GM19463 (cell line): ENCODE data around the gene MMP14.
"Not testable (repeated sequence)": the region's sequence is repeated elsewhere in the genome, so short reads cannot be mapped to it uniquely, and the experiment has no call there.

Experiments
- ATAC-seq: cut with Tn5 transposase; IDR thresholded peaks from one replicate; pipeline ENCODE4 v1.9.1; 2021; ENCODE audit warnings: mild to moderate bottlenecking, moderate library complexity; ENCODE audit not compliant: unreplicated experiment

MMP14 gene

GRCh38 chr14:22856428-22856827 lies 20.0 kb downstream of the MMP14 start:
- no peak for ATAC-seq

- not testable (repeated sequence) for ATAC-seq
Observed at GRCh38 chr14:22860377-22860776, 24.0 kb downstream of the MMP14 start.

- no peak for ATAC-seq
Observed at GRCh38 chr14:22861651-22862050, 25.3 kb downstream of the MMP14 start.

GRCh38 chr14:22864979-22865378 lies 28.6 kb downstream of the MMP14 start:
- ATAC-seq: no peak

GRCh38 chr14:22865424-22866405 lies 29.3 kb downstream of the MMP14 start:
- ATAC-seq: no peak

- no peak for ATAC-seq
Observed at GRCh38 chr14:22866874-22867273, 30.5 kb downstream of the MMP14 start.

- peak; percentile 26 for ATAC-seq
Observed at GRCh38 chr14:22870811-22871223, 34.4 kb downstream of the MMP14 start.

GRCh38 chr14:22871224-22872032 lies 35.0 kb downstream of the MMP14 start, which contains the start of gene LRP10:
Gene LRP10 (plus strand): TSS chr14:22871740. CDS start chr14:22872304, 564 bp downstream.
- peak; percentile 81 for ATAC-seq

- ATAC-seq: peak; percentile 25
Observed at GRCh38 chr14:22872033-22872832, 35.8 kb downstream of the MMP14 start.

- no peak for ATAC-seq
Observed at GRCh38 chr14:22872833-22873520, 36.6 kb downstream of the MMP14 start.

GRCh38 chr14:22875003-22875747 lies 38.8 kb downstream of the MMP14 start:
- no peak for ATAC-seq

GRCh38 chr14:22875748-22876319 lies 39.4 kb downstream of the MMP14 start:
- ATAC-seq: no peak

- ATAC-seq: no peak
Observed at GRCh38 chr14:22877000-22877501, 40.7 kb downstream of the MMP14 start.

- ATAC-seq: no peak
Observed at GRCh38 chr14:22878271-22879246, 42.2 kb downstream of the MMP14 start.

GRCh38 chr14:22882064-22882463 lies 45.7 kb downstream of the MMP14 start:
- ATAC-seq: no peak

GRCh38 chr14:22882529-22883172 lies 46.3 kb downstream of the MMP14 start:
- ATAC-seq: no peak
